Mesenchymal stem cell (in vitro differentiated cells and primary cell): ENCODE data around the gene TCF12.

Source experiments
- DNase-seq: peaks from one replicate; pipeline ENCODE4 v3.0.0-alpha.2; 2013
- H2AFZ ChIP-seq: one replicate; pipeline ENCODE4 v1.6.1; 2013; ENCODE audit warnings: low read depth, mild to moderate bottlenecking, control low read depth, inconsistent platforms, low read length, moderate library complexity
- H2AK5ac ChIP-seq: 2 replicates; pipeline ENCODE4 v1.6.1; 2013; ENCODE audit warnings: low read length, moderate library complexity, mild to moderate bottlenecking, inconsistent platforms; ENCODE audit not compliant: severe bottlenecking
- H2BK120ac ChIP-seq: one replicate; pipeline ENCODE4 v1.6.1; 2013; ENCODE audit warnings: low read depth, mild to moderate bottlenecking, inconsistent platforms, low read length, moderate library complexity
- H2BK12ac ChIP-seq, 2 experiments: one replicate each; pipeline ENCODE4 v1.6.1; 2013; ENCODE audit warnings: inconsistent platforms in 2 of 2, low read length in 2 of 2, mild to moderate bottlenecking in 2 of 2, moderate library complexity in 2 of 2, control low read depth in 1 of 2
- H2BK15ac ChIP-seq: one replicate; pipeline ENCODE4 v1.6.1; 2013; ENCODE audit warnings: mild to moderate bottlenecking, low read depth, inconsistent platforms; ENCODE audit not compliant: poor library complexity, severe bottlenecking
- H2BK5ac ChIP-seq: 2 replicates; pipeline ENCODE4 v1.6.1; 2013; ENCODE audit warnings: low read depth, mild to moderate bottlenecking, low read length, control low read depth, inconsistent platforms; ENCODE audit not compliant: poor library complexity, severe bottlenecking
- H3K14ac ChIP-seq, 2 experiments: one replicate each; pipeline ENCODE4 v1.6.1; 2013; ENCODE audit warnings: inconsistent platforms in 2 of 2, low read length in 2 of 2, control low read depth in 1 of 2, mild to moderate bottlenecking in 1 of 2, moderate library complexity in 1 of 2
- H3K18ac ChIP-seq, 2 experiments: one replicate each; pipeline ENCODE4 v1.6.1; 2013; ENCODE audit warnings: inconsistent platforms in 2 of 2, low read length in 2 of 2, control low read depth in 1 of 2, low read depth in 1 of 2, mild to moderate bottlenecking in 1 of 2
- H3K23ac ChIP-seq, 2 experiments: one replicate each; pipeline ENCODE4 v1.6.1; 2013; ENCODE audit warnings: inconsistent platforms in 2 of 2, low read length in 2 of 2, mild to moderate bottlenecking in 2 of 2, moderate library complexity in 2 of 2, control low read depth in 1 of 2
- H3K27ac ChIP-seq: 2 replicates; pipeline ENCODE4 v1.5.1; 2013; ENCODE audit warnings: mild to moderate bottlenecking, moderate library complexity, low read length, control low read depth, inconsistent platforms; ENCODE audit not compliant: poor library complexity, severe bottlenecking
- H3K27me3 ChIP-seq, 2 experiments: 2 replicates each; pipeline versions ENCODE4 v1.6.1 to v1.7.0; 2013; ENCODE audit warnings: low read length in 2 of 2, mild to moderate bottlenecking in 2 of 2, moderate library complexity in 2 of 2, control low read depth in 1 of 2, inconsistent platforms in 1 of 2; ENCODE audit not compliant: control insufficient read depth in 1 of 2, insufficient read depth in 1 of 2
- H3K36me3 ChIP-seq, 2 experiments: 2 replicates each; pipeline versions ENCODE4 v1.6.1 to v1.7.0; 2013; ENCODE audit warnings: low read length in 2 of 2, control low read depth in 1 of 2, inconsistent platforms in 1 of 2, low read depth in 1 of 2, mild to moderate bottlenecking in 1 of 2; ENCODE audit not compliant: insufficient read depth in 2 of 2, control insufficient read depth in 1 of 2
- H3K4ac ChIP-seq, 2 experiments: one replicate each; pipeline ENCODE4 v1.6.1; 2013; ENCODE audit warnings: inconsistent platforms in 2 of 2, low read length in 2 of 2, mild to moderate bottlenecking in 2 of 2, moderate library complexity in 2 of 2, control low read depth in 1 of 2, low read depth in 1 of 2
- H3K4me1 ChIP-seq: 2 replicates; pipeline ENCODE4 v1.6.1; 2013; ENCODE audit warnings: low read depth, low read length, control low read depth; ENCODE audit not compliant: control insufficient read depth, insufficient read depth
- H3K4me2 ChIP-seq: 2 replicates; pipeline ENCODE4 v1.6.1; 2013; ENCODE audit warnings: low read length, mild to moderate bottlenecking, inconsistent platforms; ENCODE audit not compliant: poor library complexity, severe bottlenecking
- H3K4me3 ChIP-seq, 2 experiments: 2 replicates each; pipeline versions ENCODE4 v1.5.1 to v1.7.0; 2013; ENCODE audit warnings: low read length in 2 of 2, mild to moderate bottlenecking in 2 of 2, control low read depth in 1 of 2, low read depth in 1 of 2; ENCODE audit not compliant: insufficient read depth in 1 of 2
- H3K79me1 ChIP-seq: replicated peaks from 2 replicates; pipeline ENCODE4 v1.6.1; 2013; ENCODE audit warnings: mild to moderate bottlenecking, control low read depth, low read length, inconsistent platforms; ENCODE audit not compliant: poor library complexity, severe bottlenecking
- H3K9ac ChIP-seq: 2 replicates; pipeline ENCODE4 v1.7.0; 2013; ENCODE audit warnings: mild to moderate bottlenecking, low read length, moderate library complexity
- H3K9me3 ChIP-seq: 2 replicates; pipeline ENCODE4 v1.7.0; 2013; ENCODE audit warnings: mild to moderate bottlenecking, low read length; ENCODE audit not compliant: control insufficient read depth
- H4K8ac ChIP-seq: one replicate; pipeline ENCODE4 v1.6.1; 2013; ENCODE audit warnings: inconsistent platforms, mild to moderate bottlenecking, low read length, moderate library complexity
- H4K91ac ChIP-seq: one replicate; pipeline ENCODE4 v1.6.1; 2013; ENCODE audit warnings: mild to moderate bottlenecking, low read length, inconsistent platforms
- WGBS: methylation state at CpG from one replicate; pipeline ENCODE4 v1.1.7; 2013; ENCODE audit warnings: mixed read lengths; 5-methylcytosine and 5-hydroxymethylcytosine counted together

The TCF12 gene

GRCh38 chr15:57313134-57313483 lies 394.7 kb downstream of the TCF12 start:
- no peak overlapping the region for H2BK120ac ChIP-seq
- no peak overlapping the region for H3K23ac ChIP-seq
- no peaks in the 10 kb centered on the region for H3K9me3 ChIP-seq
- H2BK15ac ChIP-seq = no peak overlapping the region
- no peak overlapping the region for H2BK12ac ChIP-seq
- no peak overlapping the region for H3K27ac ChIP-seq
- H3K4me2 ChIP-seq = no peak overlapping the region
- DNase-seq = no peak
- H3K79me1 ChIP-seq = no peaks in the 10 kb centered on the region
- no peak overlapping the region for H3K4me3 ChIP-seq
- no peak overlapping the region for H4K8ac ChIP-seq
- no peak overlapping the region for H3K4ac ChIP-seq
- H3K36me3 ChIP-seq = no peaks in the 10 kb centered on the region
- no peak overlapping the region for H2AFZ ChIP-seq
- no peak overlapping the region for H4K91ac ChIP-seq
- no peak overlapping the region for H3K18ac ChIP-seq
- no peak overlapping the region for H3K14ac ChIP-seq
- H2BK5ac ChIP-seq = no peak overlapping the region
- H3K9ac ChIP-seq = no peak overlapping the region
- WGBS = 92% methylated on average over 5 of the region's 7 CpGs
- no peaks in the 10 kb centered on the region for H3K4me1 ChIP-seq
- H3K27me3 ChIP-seq = no peaks in the 10 kb centered on the region
- no peak overlapping the region for H2AK5ac ChIP-seq

DNA sequence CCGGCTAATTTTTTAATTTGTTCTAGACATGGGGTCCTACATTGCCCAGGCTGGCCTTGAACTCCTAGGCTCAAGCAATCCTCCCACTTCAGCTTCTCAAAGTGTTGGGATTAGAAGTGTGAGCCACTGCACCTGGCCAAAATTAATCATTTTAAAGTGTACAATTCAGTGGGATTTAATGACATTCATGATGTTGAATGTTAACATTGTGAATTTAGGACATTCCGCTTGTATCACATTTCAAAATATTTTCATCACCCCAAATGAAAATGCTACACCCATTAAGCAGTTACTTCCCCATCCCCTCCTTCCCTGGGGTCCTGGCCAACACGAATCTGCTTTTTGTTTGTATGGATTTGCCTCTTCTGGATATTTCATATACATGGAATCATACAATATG lies 395.8 kb downstream of the TCF12 start:
- Histone ChIP-seq H2BK120ac (no peak overlapping the region), H3K18ac (no peak overlapping the region), H2AK5ac (no peak overlapping the region), H4K91ac (no peak overlapping the region), H2BK15ac (no peak overlapping the region), H3K79me1 (no peaks in the 10 kb centered on the region), H3K27me3 (no peaks in the 10 kb centered on the region), H2AFZ (no peak overlapping the region), H2BK5ac (no peak overlapping the region), H3K4ac (no peak overlapping the region), H3K23ac (no peak overlapping the region), H3K4me1 (no peaks in the 10 kb centered on the region), H3K4me2 (no peak overlapping the region), H3K14ac (no peak overlapping the region), H3K9me3 (no peaks in the 10 kb centered on the region), H3K9ac (no peak overlapping the region), H2BK12ac (no peak overlapping the region), H4K8ac (no peak overlapping the region), H3K4me3 (no peak overlapping the region), H3K36me3 (peaks cover 0 to 3% of the 10 kb centered on the region in 2 experiments), H3K27ac (no peak overlapping the region)
- 100% methylated on average over 3 of the region's 3 CpGs for WGBS
- no peak for DNase-seq

- Histone ChIP-seq H2BK12ac (peak overlapping the region in 1 of 2 experiments; percentile 21), H3K4me2 (no peak overlapping the region), H3K9ac (no peak overlapping the region), H3K18ac (no peak overlapping the region), H4K8ac (no peak overlapping the region), H2BK5ac (no peak overlapping the region), H3K27me3 (no peaks in the 10 kb centered on the region), H3K27ac (no peak overlapping the region), H2BK15ac (no peak overlapping the region), H4K91ac (no peak overlapping the region), H3K9me3 (no peaks in the 10 kb centered on the region), H3K4me1 (peaks cover 6% of the 10 kb centered on the region), H3K36me3 (peaks cover 0 to 4% of the 10 kb centered on the region in 2 experiments), H2BK120ac (no peak overlapping the region), H3K14ac (no peak overlapping the region), H2AK5ac (no peak overlapping the region), H3K4ac (no peak overlapping the region), H3K79me1 (no peaks in the 10 kb centered on the region), H2AFZ (no peak overlapping the region), H3K23ac (no peak overlapping the region), H3K4me3 (no peak overlapping the region)
- WGBS = 86% methylated on average over 4 of the region's 4 CpGs
- DNase-seq = no peak
These were observed 398.0 kb downstream of the TCF12 start for GRCh38 chr15:57316451-57316850.

- no peak overlapping the region for H3K18ac ChIP-seq
- H2AFZ ChIP-seq = no peak overlapping the region
- H3K4me3 ChIP-seq = no peak overlapping the region
- no peak overlapping the region for H2AK5ac ChIP-seq
- H3K79me1 ChIP-seq = no peaks in the 10 kb centered on the region
- WGBS = 97% methylated on average over 25 of the region's 36 CpGs
- no peak overlapping the region for H4K8ac ChIP-seq
- no peak for DNase-seq
- H3K9me3 ChIP-seq = no peaks in the 10 kb centered on the region
- no peak overlapping the region for H4K91ac ChIP-seq
- H3K4me1 ChIP-seq = peaks cover 10% of the 10 kb centered on the region
- H3K4me2 ChIP-seq = no peak overlapping the region
- H2BK5ac ChIP-seq = no peak overlapping the region
- H3K23ac ChIP-seq = no peak overlapping the region
- H3K9ac ChIP-seq = no peak overlapping the region
- H3K4ac ChIP-seq = peak overlapping the region in 1 of 2 experiments; percentile 18
- no peak overlapping the region for H2BK15ac ChIP-seq
- no peaks in the 10 kb centered on the region for H3K27me3 ChIP-seq
- H3K14ac ChIP-seq = no peak overlapping the region
- no peak overlapping the region for H2BK12ac ChIP-seq
- H2BK120ac ChIP-seq = no peak overlapping the region
- H3K36me3 ChIP-seq = peaks cover 0 to 4% of the 10 kb centered on the region in 2 experiments
- H3K27ac ChIP-seq = no peak overlapping the region
These were observed 400.9 kb downstream of the TCF12 start for GRCh38 chr15:57319226-57319918.
